Measurements from ENCODE around the gene PAPOLG. TPM values are rescaled to one million over a fixed set of nuclear protein-coding genes. Genes with fewer than 3 reads are reported as not detected.

The PAPOLG gene
- total and polyA plus RNA-seq, 8 donors, result 2.9 to 18.2 (median 4.9) TPM

- no peaks in the 10 kb centered on the region for H3K36me3 ChIP-seq
- 64 to 75% (median 71%) methylated on average over 4 of the region's 4 CpGs for WGBS, 5 donors
- H3K4me3 ChIP-seq, result no peak overlapping the region
- no peaks in the 10 kb centered on the region for H3K27me3 ChIP-seq
- DNase-seq, result peak in 1 of 2 donors; percentile 32
- TF ChIP-seq CTCF (IDR thresholded peaks at IDR 0.05) (no peak), POLR2AphosphoS5 (IDR thresholded peaks at IDR 0.05) (no peak), POLR2A (IDR thresholded peaks at IDR 0.05) (no peak), EP300 (IDR thresholded peaks at IDR 0.05) (no peak)
- H3K27ac ChIP-seq, result no peak overlapping the region
- intact Hi-C loops (cut with DNase I; ENCODE audit: low total_unique reads), result no loop called here
- H3K9me3 ChIP-seq, result no peaks in the 10 kb centered on the region
- peaks cover 0 to 4% (median 0%) of the 10 kb centered on the region in 4 donors for H3K4me1 ChIP-seq
Measured at GRCh38 chr2:60710707-60711106, 45.4 kb upstream of the PAPOLG start.

- WGBS, 5 donors, result 90 to 94% (median 94%) methylated on average over 4 of the region's 4 CpGs
- no peaks in the 10 kb centered on the region for H3K9me3 ChIP-seq
- intact Hi-C loops (cut with DNase I; ENCODE audit: low total_unique reads), result no loop called here
Measured at GRCh38 chr2:60715561-60715960, 40.5 kb upstream of the PAPOLG start.

GRCh38 chr2:60717691-60718090 lies 38.4 kb upstream of the PAPOLG start:
- Histone ChIP-seq H3K4me3 (no peak overlapping the region), H3K4me1 (no peaks in the 10 kb centered on the region), H3K27ac (no peak overlapping the region), H3K36me3 (no peaks in the 10 kb centered on the region), H3K9me3 (no peaks in the 10 kb centered on the region), H3K27me3 (no peaks in the 10 kb centered on the region)
- intact Hi-C loops (cut with DNase I; ENCODE audit: low total_unique reads), result no loop called here
- peak in 1 of 2 donors; percentile 28 for DNase-seq
- TF ChIP-seq EP300 (IDR thresholded peaks at IDR 0.05), result no peak
- WGBS, 5 donors, result 62 to 69% (median 66%) methylated on average over 5 of the region's 5 CpGs

More at GRCh38 chr2:60715561-60715960, 40.5 kb upstream of the PAPOLG start:
- Histone ChIP-seq H3K4me3 (no peak overlapping the region), H3K36me3 (no peaks in the 10 kb centered on the region), H3K27ac (no peak overlapping the region), H3K4me1 (no peaks in the 10 kb centered on the region), H3K27me3 (no peaks in the 10 kb centered on the region)
- TF ChIP-seq EP300 (IDR thresholded peaks at IDR 0.05), result no peak
- TF ChIP-seq POLR2AphosphoS5 (IDR thresholded peaks at IDR 0.05), result no peak
- no peak for TF ChIP-seq POLR2A (IDR thresholded peaks at IDR 0.05)
- TF ChIP-seq CTCF (IDR thresholded peaks at IDR 0.05), result no peak
- DNase-seq, result no peak

DNA sequence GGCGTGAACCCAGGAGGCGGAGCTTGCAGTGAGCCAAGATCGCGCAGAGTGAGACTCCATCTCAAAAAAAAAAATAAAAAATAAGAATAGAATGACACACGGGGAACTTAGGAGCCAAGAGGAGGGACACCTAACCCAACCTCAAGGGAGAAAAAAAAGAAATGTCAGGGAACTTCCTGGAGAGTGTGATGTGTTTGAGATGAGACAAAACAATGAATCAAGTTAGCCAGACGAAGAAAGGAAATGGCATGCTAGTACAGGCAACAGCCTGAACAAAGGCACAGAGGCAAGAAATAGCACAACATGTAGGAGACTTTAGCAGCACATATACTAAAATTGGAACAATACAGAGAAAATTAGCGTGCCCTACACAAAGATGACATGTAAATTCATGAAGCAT lies 36.7 kb upstream of the PAPOLG start:
- WGBS, 5 donors, result 78 to 87% (median 85%) methylated on average over 7 of the region's 7 CpGs
- Histone ChIP-seq H3K9me3 (peaks cover 0 to 2% (median 0%) of the 10 kb centered on the region in 4 donors), H3K36me3 (no peaks in the 10 kb centered on the region), H3K27me3 (no peaks in the 10 kb centered on the region), H3K27ac (no peak overlapping the region), H3K4me1 (no peaks in the 10 kb centered on the region), H3K4me3 (no peak overlapping the region)
- intact Hi-C loops (cut with DNase I; ENCODE audit: low total_unique reads), result no loop called here
- DNase-seq, result no peak
- TF ChIP-seq CTCF (IDR thresholded peaks at IDR 0.05) (no peak), POLR2A (IDR thresholded peaks at IDR 0.05) (no peak), EP300 (IDR thresholded peaks at IDR 0.05) (no peak), POLR2AphosphoS5 (IDR thresholded peaks at IDR 0.05) (no peak)

DNA sequence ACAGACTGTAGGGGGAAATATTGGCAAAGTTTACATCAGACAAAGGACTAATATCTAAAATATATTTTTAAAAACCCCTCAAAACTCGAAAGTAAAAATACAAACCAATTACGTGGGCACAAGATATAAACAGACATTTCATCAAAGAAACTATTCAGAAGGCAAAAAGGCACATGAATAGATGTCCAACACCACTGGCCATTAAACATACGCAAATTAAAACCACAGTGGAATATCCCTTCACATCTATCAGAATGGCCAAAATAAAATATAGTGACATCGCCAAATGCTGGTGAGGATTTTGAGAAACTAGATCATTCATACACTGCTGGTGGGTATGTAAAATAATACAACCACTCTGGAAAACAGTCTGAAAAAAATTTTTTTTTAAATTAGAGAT lies 30.6 kb upstream of the PAPOLG start:
- Histone ChIP-seq H3K4me1 (no peaks in the 10 kb centered on the region), H3K4me3 (no peak overlapping the region), H3K9me3 (peaks cover 0 to 8% (median 0%) of the 10 kb centered on the region in 4 donors), H3K27me3 (no peaks in the 10 kb centered on the region), H3K36me3 (no peaks in the 10 kb centered on the region), H3K27ac (no peak overlapping the region)
- 74 to 95% (median 91%) methylated on average over 4 of the region's 4 CpGs for WGBS, 5 donors
- TF ChIP-seq CTCF (IDR thresholded peaks at IDR 0.05) (no peak), POLR2A (IDR thresholded peaks at IDR 0.05) (no peak), EP300 (IDR thresholded peaks at IDR 0.05) (no peak), POLR2AphosphoS5 (IDR thresholded peaks at IDR 0.05) (no peak)
- DNase-seq, result no peak
- intact Hi-C loops (cut with DNase I; ENCODE audit: low total_unique reads), result no loop called here

All from stomach (tissue), 9 donors.